VCaP (cell line): ENCODE data around the gene LMBR1.
"Not testable (repeated sequence)": the region's sequence is repeated elsewhere in the genome, so short reads cannot be mapped to it uniquely, and the experiment has no call there.

Source experiments
- H3K27ac ChIP-seq: fragments of 450-650 bp; 2 replicates; pipeline ENCODE4 v1.5.1; 2017
- TF ChIP-seq, protein P1 (sequence below): fragments of 450-650 bp; conservative IDR thresholded peaks from 2 replicates; pipeline ENCODE4 v1.5.1; 2017; ENCODE audit warnings: mild to moderate bottlenecking, moderate library complexity

The LMBR1 gene, protein sequence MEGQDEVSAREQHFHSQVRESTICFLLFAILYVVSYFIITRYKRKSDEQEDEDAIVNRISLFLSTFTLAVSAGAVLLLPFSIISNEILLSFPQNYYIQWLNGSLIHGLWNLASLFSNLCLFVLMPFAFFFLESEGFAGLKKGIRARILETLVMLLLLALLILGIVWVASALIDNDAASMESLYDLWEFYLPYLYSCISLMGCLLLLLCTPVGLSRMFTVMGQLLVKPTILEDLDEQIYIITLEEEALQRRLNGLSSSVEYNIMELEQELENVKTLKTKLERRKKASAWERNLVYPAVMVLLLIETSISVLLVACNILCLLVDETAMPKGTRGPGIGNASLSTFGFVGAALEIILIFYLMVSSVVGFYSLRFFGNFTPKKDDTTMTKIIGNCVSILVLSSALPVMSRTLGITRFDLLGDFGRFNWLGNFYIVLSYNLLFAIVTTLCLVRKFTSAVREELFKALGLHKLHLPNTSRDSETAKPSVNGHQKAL

DNA sequence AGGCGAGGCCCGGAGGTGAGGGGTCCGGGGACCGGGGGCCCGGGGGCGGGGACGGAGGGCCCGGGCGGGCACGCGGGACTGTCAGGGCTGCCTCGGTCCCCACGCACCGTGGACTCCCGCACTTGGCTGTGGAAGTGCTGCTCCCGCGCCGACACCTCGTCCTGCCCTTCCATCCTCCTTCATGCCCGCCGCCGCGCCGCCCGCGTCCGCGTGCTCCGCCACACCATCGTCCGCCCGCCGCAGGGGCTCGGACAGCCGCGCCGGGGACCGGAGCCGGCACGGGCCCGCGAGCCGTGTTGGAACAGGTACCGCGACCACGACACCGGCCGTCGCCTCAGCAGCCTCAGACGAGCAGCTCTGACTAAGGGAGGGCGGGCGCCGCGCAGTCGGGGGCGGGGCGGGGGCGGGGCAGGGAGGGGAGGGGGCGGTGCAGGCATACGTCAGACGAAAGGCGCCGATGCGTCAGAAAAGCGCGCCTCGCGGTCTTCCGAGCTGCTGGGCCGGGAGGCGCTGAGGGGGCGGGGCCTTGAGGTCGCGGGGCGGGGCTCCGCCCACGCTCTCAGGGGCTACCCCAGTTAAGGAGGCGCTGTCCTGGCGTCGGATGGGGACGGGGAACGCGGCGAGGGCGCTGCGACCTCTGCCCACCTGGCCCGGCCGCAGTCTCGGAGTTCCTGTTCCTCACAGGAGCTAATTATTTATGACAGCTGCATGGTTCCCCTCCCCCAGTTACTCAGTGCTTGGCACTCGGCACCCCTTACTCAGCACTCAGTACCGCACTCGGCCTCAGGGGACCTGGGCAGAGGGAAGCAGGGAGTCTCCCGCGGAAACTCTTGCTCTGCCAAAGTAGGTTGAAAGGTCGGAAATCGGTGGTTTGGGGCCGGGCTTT is at the start of gene LMBR1:
Gene LMBR1, minus strand, starts transcription at position 363 of the 886 bp plus-strand sequence. Its CDS starts 190 bp downstream, at position 173.
- TF ChIP-seq, protein P1, sequence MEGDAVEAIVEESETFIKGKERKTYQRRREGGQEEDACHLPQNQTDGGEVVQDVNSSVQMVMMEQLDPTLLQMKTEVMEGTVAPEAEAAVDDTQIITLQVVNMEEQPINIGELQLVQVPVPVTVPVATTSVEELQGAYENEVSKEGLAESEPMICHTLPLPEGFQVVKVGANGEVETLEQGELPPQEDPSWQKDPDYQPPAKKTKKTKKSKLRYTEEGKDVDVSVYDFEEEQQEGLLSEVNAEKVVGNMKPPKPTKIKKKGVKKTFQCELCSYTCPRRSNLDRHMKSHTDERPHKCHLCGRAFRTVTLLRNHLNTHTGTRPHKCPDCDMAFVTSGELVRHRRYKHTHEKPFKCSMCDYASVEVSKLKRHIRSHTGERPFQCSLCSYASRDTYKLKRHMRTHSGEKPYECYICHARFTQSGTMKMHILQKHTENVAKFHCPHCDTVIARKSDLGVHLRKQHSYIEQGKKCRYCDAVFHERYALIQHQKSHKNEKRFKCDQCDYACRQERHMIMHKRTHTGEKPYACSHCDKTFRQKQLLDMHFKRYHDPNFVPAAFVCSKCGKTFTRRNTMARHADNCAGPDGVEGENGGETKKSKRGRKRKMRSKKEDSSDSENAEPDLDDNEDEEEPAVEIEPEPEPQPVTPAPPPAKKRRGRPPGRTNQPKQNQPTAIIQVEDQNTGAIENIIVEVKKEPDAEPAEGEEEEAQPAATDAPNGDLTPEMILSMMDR: peak; percentile 73

DNA sequence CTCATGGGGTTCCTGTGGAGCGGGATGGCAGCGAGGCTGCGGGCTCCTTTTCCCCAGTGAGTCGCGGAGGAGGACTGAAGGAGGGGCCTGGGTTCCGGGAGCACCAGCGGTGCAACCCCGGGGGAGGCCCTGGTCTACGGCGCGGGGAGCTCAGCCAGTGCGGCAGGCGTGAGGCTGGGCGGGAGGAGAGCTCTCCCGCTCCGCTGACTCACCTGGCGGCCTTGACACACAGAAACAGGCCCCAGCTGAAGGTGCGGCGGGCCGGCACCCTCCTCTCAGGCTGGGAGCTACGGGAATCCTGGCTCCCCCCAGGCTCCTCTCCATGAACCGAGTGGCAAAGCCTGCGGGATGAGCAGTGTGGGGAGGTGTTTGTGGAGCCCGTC is 49.7 kb upstream of the LMBR1 start:
- H3K27ac ChIP-seq: no peak overlapping the region
- TF ChIP-seq, protein P1: no peak

More for the DNA sequence above, at the start of gene LMBR1:
- peak within 1 kb of the TSS; percentile 90 for H3K27ac ChIP-seq

DNA sequence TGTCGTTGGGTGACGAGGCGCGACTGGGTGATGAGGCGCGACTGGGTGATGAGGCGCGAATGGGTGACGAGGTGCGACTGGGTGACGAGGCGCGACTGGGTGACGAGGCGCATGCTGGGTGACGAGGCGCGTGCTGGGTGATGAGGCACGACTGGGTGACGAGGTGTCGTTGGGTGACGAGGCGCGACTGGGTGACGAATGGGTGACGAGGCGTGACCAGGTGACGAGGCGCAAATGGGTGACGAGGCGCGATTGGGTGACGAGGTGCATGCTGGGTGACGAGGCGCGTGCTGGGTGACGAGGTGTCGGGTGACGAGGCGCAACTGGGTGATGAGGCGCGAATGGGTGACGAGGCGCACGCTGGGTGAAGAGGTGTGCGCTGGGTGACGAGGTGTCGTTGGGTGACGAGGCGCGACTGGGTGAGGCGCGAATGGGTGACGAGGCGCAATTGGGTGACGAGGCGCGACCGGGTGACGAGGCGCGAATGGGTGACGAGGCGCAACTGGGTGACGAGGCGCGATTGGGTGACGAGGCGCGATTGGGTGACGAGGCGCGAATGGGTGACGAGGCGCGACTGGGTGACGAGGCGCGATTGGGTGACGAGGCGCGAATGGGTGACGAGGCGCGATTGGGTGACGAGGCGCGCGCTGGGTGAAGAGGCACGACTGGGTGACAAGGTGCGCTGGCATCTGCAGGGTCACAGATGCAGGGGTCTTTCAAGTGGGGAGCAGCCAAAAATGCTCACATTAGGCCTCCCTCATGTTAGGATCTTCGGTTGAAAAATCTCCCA is 48.6 kb upstream of the LMBR1 start:
- TF ChIP-seq, protein P1: no peak
- H3K27ac ChIP-seq: no peak overlapping the region

DNA sequence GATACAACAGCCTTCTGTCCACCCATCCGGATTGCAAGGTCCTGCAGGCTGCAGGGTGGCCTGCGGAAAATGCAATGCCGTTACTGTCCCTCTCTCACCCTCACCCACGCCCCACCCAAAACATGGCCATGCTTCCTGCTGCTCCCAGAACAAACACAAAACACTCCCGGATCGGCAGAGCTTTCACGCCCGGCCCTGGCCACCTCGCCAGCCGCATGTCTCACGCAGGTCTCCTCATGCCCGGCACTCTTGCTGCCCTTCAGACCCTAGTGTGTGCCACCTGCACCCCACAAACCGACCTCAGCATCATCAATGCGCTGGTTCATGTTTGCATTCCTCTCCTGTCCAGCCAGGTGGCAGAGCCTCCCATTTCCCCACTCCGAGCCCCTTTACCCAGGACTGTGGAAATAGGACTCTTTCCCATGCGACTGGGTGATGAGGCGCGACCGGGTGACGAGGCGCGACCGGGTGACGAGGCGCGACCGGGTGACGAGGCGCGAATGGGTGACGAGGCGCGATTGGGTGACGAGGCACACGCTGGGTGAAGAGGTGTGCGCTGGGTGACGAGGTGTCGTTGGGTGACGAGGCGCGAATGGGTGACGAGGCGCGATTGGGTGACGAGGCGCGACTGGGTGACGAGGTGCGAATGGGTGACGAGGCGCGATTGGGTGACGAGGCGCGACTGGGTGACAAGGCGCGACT is 47.6 kb upstream of the LMBR1 start:
- TF ChIP-seq, protein P1: no peak
- H3K27ac ChIP-seq: no peak overlapping the region

DNA sequence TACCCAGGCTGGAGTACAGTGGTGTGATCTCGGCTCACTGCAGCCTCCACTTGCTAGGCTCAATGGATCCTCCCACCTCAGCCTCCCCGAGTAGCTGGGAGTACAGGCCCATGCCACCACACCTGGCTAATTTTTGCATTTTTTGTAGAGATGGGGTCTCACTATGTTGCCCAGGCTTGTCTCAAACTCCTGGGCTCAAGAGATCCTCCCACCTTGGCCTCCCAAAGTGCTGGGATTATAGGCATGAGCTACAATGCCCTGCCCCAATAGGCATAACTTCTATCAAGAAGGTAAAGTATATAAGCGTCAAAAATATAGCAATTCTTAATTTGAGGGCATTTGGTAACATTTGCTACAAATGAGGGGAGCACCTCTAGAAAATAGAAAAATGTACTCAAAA is 43.8 kb upstream of the LMBR1 start:
- H3K27ac ChIP-seq: not testable (repeated sequence)

DNA sequence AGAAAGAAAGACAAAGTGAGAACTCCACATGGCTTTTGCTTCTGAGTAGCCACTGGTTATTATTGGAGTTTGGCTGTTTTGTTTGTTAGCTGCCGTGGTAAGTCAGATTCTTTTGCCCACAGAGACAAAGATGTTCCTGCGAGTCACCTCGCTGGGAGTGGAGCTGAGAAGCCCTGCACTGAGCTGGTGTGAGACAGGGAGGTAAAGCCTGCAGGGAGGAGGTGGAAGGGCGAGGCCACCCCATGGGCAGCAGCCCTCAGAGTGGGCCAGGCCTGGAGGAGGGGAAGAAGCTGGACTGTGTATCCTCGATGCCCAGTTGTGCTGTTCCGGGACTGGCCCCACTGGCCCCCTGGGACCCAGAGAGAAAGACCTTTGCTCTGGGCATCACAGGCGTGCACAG is 42.3 kb upstream of the LMBR1 start:
- TF ChIP-seq, protein P1: no peak
- no peak overlapping the region; the same call in 1 of the 2 replicates for H3K27ac ChIP-seq

DNA sequence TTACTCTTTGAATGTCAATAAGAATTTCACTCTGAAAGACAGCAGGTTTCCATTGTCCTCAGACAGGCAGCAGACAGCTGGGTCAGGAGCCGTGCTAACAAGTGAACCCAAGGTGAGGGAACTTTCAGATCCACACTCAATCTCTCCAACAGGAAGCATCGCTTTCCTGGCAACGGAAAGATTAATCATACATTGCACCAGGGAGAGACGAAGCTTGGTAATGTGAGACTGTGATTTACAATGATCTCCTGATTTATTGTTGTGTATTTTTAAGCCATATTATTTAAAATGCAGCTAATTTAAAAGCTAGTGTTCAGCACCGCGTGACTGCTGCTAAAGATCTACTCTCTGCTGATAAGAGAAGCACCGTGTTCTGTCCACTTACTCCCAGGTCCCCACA is 39.0 kb upstream of the LMBR1 start:
- H3K27ac ChIP-seq: peak overlapping the region; percentile 83
- TF ChIP-seq, protein P1: no peak
